Measurements from ENCODE around the gene PARPBP.
"Not testable (repeated sequence)": the region's sequence is repeated elsewhere in the genome, so short reads cannot be mapped to it uniquely, and the experiment has no call there.

DNA sequence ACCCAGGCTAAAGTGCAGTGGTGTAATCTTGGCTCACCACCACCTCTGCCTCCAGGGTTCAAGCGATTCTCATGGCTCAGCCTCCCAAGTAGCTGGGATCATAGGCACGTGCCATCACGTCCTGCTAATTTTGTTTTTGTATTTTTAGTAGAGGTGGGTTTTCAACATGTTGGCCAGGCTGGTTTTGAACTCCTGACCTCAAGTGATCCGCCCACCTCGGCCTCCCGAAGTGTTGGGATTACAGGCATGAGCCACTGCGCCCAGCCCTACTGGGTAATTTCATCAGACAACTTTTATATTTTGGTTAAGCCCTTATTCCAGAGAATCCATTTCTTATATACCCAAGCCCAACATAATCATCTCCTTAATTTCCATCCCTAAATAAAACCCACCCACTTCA is 47.9 kb upstream of the PARPBP start:
- not testable (repeated sequence) for TF ChIP-seq ARNT (IDR thresholded peaks at IDR 0.05); ELF4 (IDR thresholded peaks at IDR 0.05); SP1 (IDR thresholded peaks at IDR 0.05); HDGF (IDR thresholded peaks at IDR 0.05; ENCODE audit: borderline replicate concordance); TARDBP (IDR thresholded peaks at IDR 0.05); NFRKB (IDR thresholded peaks at IDR 0.05); FOXM1 (IDR thresholded peaks at IDR 0.05; ENCODE audit: borderline replicate concordance); SUZ12 (IDR thresholded peaks at IDR 0.05); PKNOX1 (IDR thresholded peaks at IDR 0.05)

All from HEK293T (cell line).